ENCODE measurements around the gene SUGCT. TPM values are rescaled to one million over a fixed set of nuclear protein-coding genes. Genes with fewer than 3 reads are reported as not detected.
A peak's percentile ranks its signal among the peaks of the same experiment; 100 is the strongest.

The SUGCT gene
- polyA plus RNA-seq, 1 of the 3 experiments (the other 2 are of a cell fraction), result 53.7 TPM

DNA sequence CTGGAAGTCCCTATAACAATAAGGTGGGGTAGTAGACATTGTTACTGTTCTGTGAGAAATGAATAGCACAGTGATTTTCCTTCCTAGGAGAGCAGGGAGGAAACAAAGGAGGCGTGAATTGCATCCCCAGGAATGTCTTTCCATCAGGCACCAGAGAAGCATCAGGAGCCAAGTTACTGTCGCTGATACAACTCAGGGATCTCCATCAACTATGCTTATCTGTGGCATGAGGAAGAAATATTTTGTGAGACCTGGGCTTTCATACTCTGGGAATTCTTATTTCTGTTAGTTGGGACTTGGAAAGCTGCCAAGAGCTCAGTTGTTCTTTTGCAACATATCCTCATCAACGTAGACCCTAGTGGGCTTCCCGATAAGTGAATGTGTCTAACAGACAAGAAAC, 622.3 kb downstream of the SUGCT start:
- POLR2A ChIA-PET, result no interaction called here
- CTCF ChIA-PET, result interaction anchor here (0.8 to 1.4 kb wide), 2 partner anchors 35 to 45 kb away, joined by 3 to 4 read pairs; no protein-coding TSS in a partner anchor
- H3K9me2 ChIP-seq, result no peaks in the 10 kb centered on the region
- peak overlapping the region in 1 of 2 experiments; percentile 90; a peak in 2 of 4 replicates for H3K27ac ChIP-seq (ENCODE audit: low read depth in 2 of 2, low read length in 1 of 2)
- H2AFZ ChIP-seq (ENCODE audit: low read depth), result no peak overlapping the region
- H3F3A ChIP-seq (replicated peaks; ENCODE audit: insufficient read depth), result peaks cover 7% of the 10 kb centered on the region
- H3K4me1 ChIP-seq (ENCODE audit: control insufficient read depth in 1 of 2, insufficient read depth in 2 of 2, low read depth in 1 of 2, low read length in 1 of 2), result peaks cover 22 to 39% of the 10 kb centered on the region in 2 experiments
- H4K20me1 ChIP-seq (ENCODE audit: insufficient read depth), result no peaks in the 10 kb centered on the region
- no peak overlapping the region for H3K4me3 ChIP-seq (ENCODE audit: low read depth in 2 of 2, low read length in 1 of 2)
- no peak for DNase-seq
- 80% methylated on average over 4 of the region's 4 CpGs for WGBS (ENCODE audit: low lambda C conversion rate)
- no peak overlapping the region for H3K9ac ChIP-seq
- H3K36me3 ChIP-seq (replicated peaks in 1 of 2; ENCODE audit: control insufficient read depth in 1 of 2, insufficient read depth in 2 of 2, low read length in 1 of 2), result peaks cover 6 to 28% of the 10 kb centered on the region in 2 experiments
- peaks cover 11% of the 10 kb centered on the region for H3K79me2 ChIP-seq (ENCODE audit: insufficient read depth)
- no peaks in the 10 kb centered on the region for H3K9me3 ChIP-seq
- H3K27me3 ChIP-seq (ENCODE audit: insufficient read depth), result no peaks in the 10 kb centered on the region
- no peak overlapping the region for H3K4me2 ChIP-seq
- peak; percentile 75 for TF ChIP-seq NFIC (IDR thresholded peaks at IDR 0.05; ENCODE audit: borderline replicate concordance)
- no peak for TF ChIP-seq MEF2A (IDR thresholded peaks at IDR 0.05; ENCODE audit: borderline replicate concordance, low read depth)
- TF ChIP-seq SMC3 (IDR thresholded peaks at IDR 0.05; ENCODE audit: low read depth, low read length), result no peak
- TF ChIP-seq GABPA (IDR thresholded peaks at IDR 0.05; ENCODE audit: low read depth), result no peak
- no peak for TF ChIP-seq GATA2 (CRISPR knock-in tag; IDR thresholded peaks at IDR 0.05)
- no peak for TF ChIP-seq POLR2AphosphoS5 (IDR thresholded peaks at IDR 0.05; ENCODE audit: low read depth, low read length)
- no peak for TF ChIP-seq MAX (IDR thresholded peaks at IDR 0.05; ENCODE audit: low read depth)
- no peak for TF ChIP-seq EP300 (IDR thresholded peaks at IDR 0.05; ENCODE audit: borderline replicate concordance in 1 of 2, low read depth in 1 of 2, low read length in 1 of 2)
- TF ChIP-seq PBX3 (IDR thresholded peaks at IDR 0.05), result peak; percentile 58
- TF ChIP-seq, protein P1, sequence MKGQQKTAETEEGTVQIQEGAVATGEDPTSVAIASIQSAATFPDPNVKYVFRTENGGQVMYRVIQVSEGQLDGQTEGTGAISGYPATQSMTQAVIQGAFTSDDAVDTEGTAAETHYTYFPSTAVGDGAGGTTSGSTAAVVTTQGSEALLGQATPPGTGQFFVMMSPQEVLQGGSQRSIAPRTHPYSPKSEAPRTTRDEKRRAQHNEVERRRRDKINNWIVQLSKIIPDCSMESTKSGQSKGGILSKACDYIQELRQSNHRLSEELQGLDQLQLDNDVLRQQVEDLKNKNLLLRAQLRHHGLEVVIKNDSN (IDR thresholded peaks at IDR 0.05; ENCODE audit: borderline replicate concordance, low read depth), result no peak
- no peak for TF ChIP-seq TCF12 (IDR thresholded peaks at IDR 0.05)
- no peak for TF ChIP-seq SIN3A (IDR thresholded peaks at IDR 0.05; ENCODE audit: borderline replicate concordance, low read depth, low read length)
- no peak for TF ChIP-seq IRF3 (IDR thresholded peaks at IDR 0.05; ENCODE audit: low read depth, low read length)
- TF ChIP-seq MXI1 (IDR thresholded peaks at IDR 0.05; ENCODE audit: low read depth, low read length), result no peak

- H3K4me1 ChIP-seq (ENCODE audit: control insufficient read depth in 1 of 2, insufficient read depth in 2 of 2, low read depth in 1 of 2, low read length in 1 of 2), result peaks cover 19 to 37% of the 10 kb centered on the region in 2 experiments
- H3K27ac ChIP-seq (ENCODE audit: low read depth in 2 of 2, low read length in 1 of 2), result no peak overlapping the region
- no peak overlapping the region for H2AFZ ChIP-seq (ENCODE audit: low read depth)
- no peaks in the 10 kb centered on the region for H3K9me3 ChIP-seq
- DNase-seq, result no peak
- peaks cover 11% of the 10 kb centered on the region for H3K79me2 ChIP-seq (ENCODE audit: insufficient read depth)
- H3K4me3 ChIP-seq (ENCODE audit: low read depth in 2 of 2, low read length in 1 of 2), result no peak overlapping the region
- no peaks in the 10 kb centered on the region for H3K9me2 ChIP-seq
- H4K20me1 ChIP-seq (ENCODE audit: insufficient read depth), result no peaks in the 10 kb centered on the region
- peaks cover 6 to 20% of the 10 kb centered on the region in 2 experiments for H3K36me3 ChIP-seq (replicated peaks in 1 of 2; ENCODE audit: control insufficient read depth in 1 of 2, insufficient read depth in 2 of 2, low read length in 1 of 2)
- ChIA-PET POLR2A (no interaction called here), CTCF (interaction anchor here (0.6 to 1.1 kb wide), 5 partner anchors 9 to 311 kb away, joined by 3 to 4 read pairs (median 3); no protein-coding TSS in a partner anchor)
- no peak overlapping the region for H3K4me2 ChIP-seq
- no peak overlapping the region for H3K9ac ChIP-seq
- no peaks in the 10 kb centered on the region for H3K27me3 ChIP-seq (ENCODE audit: insufficient read depth)
- 84% methylated on average over 3 of the region's 3 CpGs for WGBS (ENCODE audit: low lambda C conversion rate)
- peaks cover 7% of the 10 kb centered on the region for H3F3A ChIP-seq (replicated peaks; ENCODE audit: insufficient read depth)
- TF ChIP-seq FOXM1 (IDR thresholded peaks at IDR 0.05; ENCODE audit: low read depth), result no peak
- TF ChIP-seq TCF12 (IDR thresholded peaks at IDR 0.05), result no peak
- TF ChIP-seq GATA2 (CRISPR knock-in tag; IDR thresholded peaks at IDR 0.05), result no peak
- TF ChIP-seq RXRA (IDR thresholded peaks at IDR 0.05; ENCODE audit: borderline replicate concordance, low read depth), result no peak
- no peak for TF ChIP-seq GABPA (IDR thresholded peaks at IDR 0.05; ENCODE audit: low read depth)
- TF ChIP-seq IRF3 (IDR thresholded peaks at IDR 0.05; ENCODE audit: low read depth, low read length), result no peak
- no peak for TF ChIP-seq NRF1 (IDR thresholded peaks at IDR 0.05; ENCODE audit: low read depth, low read length)
- no peak for TF ChIP-seq EP300 (IDR thresholded peaks at IDR 0.05; ENCODE audit: borderline replicate concordance in 1 of 2, low read depth in 1 of 2, low read length in 1 of 2)
- TF ChIP-seq TEAD4 (IDR thresholded peaks at IDR 0.05; ENCODE audit: borderline replicate concordance, insufficient read depth), result no peak
- TF ChIP-seq, protein P2, sequence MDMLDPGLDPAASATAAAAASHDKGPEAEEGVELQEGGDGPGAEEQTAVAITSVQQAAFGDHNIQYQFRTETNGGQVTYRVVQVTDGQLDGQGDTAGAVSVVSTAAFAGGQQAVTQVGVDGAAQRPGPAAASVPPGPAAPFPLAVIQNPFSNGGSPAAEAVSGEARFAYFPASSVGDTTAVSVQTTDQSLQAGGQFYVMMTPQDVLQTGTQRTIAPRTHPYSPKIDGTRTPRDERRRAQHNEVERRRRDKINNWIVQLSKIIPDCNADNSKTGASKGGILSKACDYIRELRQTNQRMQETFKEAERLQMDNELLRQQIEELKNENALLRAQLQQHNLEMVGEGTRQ (IDR thresholded peaks at IDR 0.05; ENCODE audit: borderline replicate concordance, low read depth, low read length), result no peak
- no peak for TF ChIP-seq TAF1 (IDR thresholded peaks at IDR 0.05; ENCODE audit: borderline replicate concordance, low read depth, low read length)
Observed at GRCh38 chr7:40758590-40758989, 623.8 kb downstream of the SUGCT start.

Measured in SK-N-SH (cell line).